Neuronal stem cell (in vitro differentiated cells): ENCODE measurements around the gene DPM3.
"Not testable (repeated sequence)": the region's sequence is repeated elsewhere in the genome, so short reads cannot be mapped to it uniquely, and the experiment has no call there.

Experiments used
- DNase-seq: peaks from one replicate; pipeline ENCODE4 v3.0.0-alpha.2; 2013; ENCODE audit warnings: low spot score
- H2AFZ ChIP-seq: one replicate; pipeline ENCODE4 v1.6.1; 2013; ENCODE audit warnings: mild to moderate bottlenecking, low read length, inconsistent platforms
- H2AK5ac ChIP-seq: 2 replicates; pipeline ENCODE4 v1.6.1; 2013; ENCODE audit warnings: low read depth, mild to moderate bottlenecking, inconsistent platforms, low read length, moderate library complexity, mixed read lengths
- H2BK120ac ChIP-seq: 2 replicates; pipeline ENCODE4 v1.6.1; 2013; ENCODE audit warnings: low read depth, mild to moderate bottlenecking, inconsistent platforms, low read length, moderate library complexity, mixed read lengths
- H2BK12ac ChIP-seq: one replicate; pipeline ENCODE4 v1.6.1; 2013; ENCODE audit warnings: low read length, inconsistent platforms
- H2BK15ac ChIP-seq: 2 replicates; pipeline ENCODE4 v1.6.1; 2013; ENCODE audit warnings: mild to moderate bottlenecking, low read length, inconsistent platforms, mixed read lengths
- H2BK5ac ChIP-seq: one replicate; pipeline ENCODE4 v1.6.1; 2013; ENCODE audit warnings: inconsistent platforms, mild to moderate bottlenecking, low read length, moderate library complexity
- H3K14ac ChIP-seq: one replicate; pipeline ENCODE4 v1.6.1; 2013; ENCODE audit warnings: low read length, inconsistent platforms
- H3K18ac ChIP-seq: 2 replicates; pipeline ENCODE4 v1.6.1; 2013; ENCODE audit warnings: low read length, inconsistent platforms
- H3K23ac ChIP-seq: 2 replicates; pipeline ENCODE4 v1.6.1; 2013; ENCODE audit warnings: low read depth, mild to moderate bottlenecking, mixed read lengths, low read length, inconsistent platforms; ENCODE audit not compliant: poor library complexity
- H3K27ac ChIP-seq: replicated peaks from 3 replicates; pipeline ENCODE4 v1.5.1; 2013; ENCODE audit warnings: low read length, inconsistent platforms
- H3K27me3 ChIP-seq, 3 experiments: 2 replicates each; pipeline ENCODE4 v1.6.1; 2013; ENCODE audit warnings: low read length in 3 of 3, mild to moderate bottlenecking in 2 of 3, inconsistent platforms in 1 of 3, low read depth in 1 of 3, mixed read lengths in 1 of 3, moderate library complexity in 1 of 3; ENCODE audit not compliant: control insufficient read depth in 3 of 3, insufficient read depth in 3 of 3
- H3K36me3 ChIP-seq, 2 donors: replicated peaks in 1 of 2; 2 replicates each; pipeline ENCODE4 v1.6.1; 2013; ENCODE audit warnings: low read length in 2 of 2; ENCODE audit not compliant: control insufficient read depth in 2 of 2, insufficient read depth in 2 of 2
- H3K4ac ChIP-seq: 2 replicates; pipeline ENCODE4 v1.6.1; 2013; ENCODE audit warnings: inconsistent platforms, mild to moderate bottlenecking, low read length, moderate library complexity
- H3K4me1 ChIP-seq, 2 donors: 1 replicate in 1 of 2; 2 replicates in 1 of 2; pipeline ENCODE4 v1.6.1; 2013; ENCODE audit warnings: low read length in 2 of 2, low read depth in 1 of 2; ENCODE audit not compliant: control insufficient read depth in 2 of 2, insufficient read depth in 1 of 2
- H3K4me2 ChIP-seq: one replicate; pipeline ENCODE4 v1.6.1; 2013; ENCODE audit warnings: mild to moderate bottlenecking, low read length, inconsistent platforms; ENCODE audit not compliant: insufficient read depth, poor library complexity, severe bottlenecking
- H3K4me3 ChIP-seq, 2 donors: 2 replicates each; pipeline ENCODE4 v1.5.1; 2013; ENCODE audit warnings: low read length in 2 of 2, mild to moderate bottlenecking in 2 of 2, inconsistent platforms in 1 of 2, moderate library complexity in 1 of 2
- H3K79me1 ChIP-seq: one replicate; pipeline ENCODE4 v1.6.1; 2013; ENCODE audit warnings: low read depth, mild to moderate bottlenecking, inconsistent platforms, low read length, moderate library complexity
- H3K9ac ChIP-seq: one replicate; pipeline ENCODE4 v1.6.1; 2013; ENCODE audit warnings: mild to moderate bottlenecking, low read depth, low read length, inconsistent platforms; ENCODE audit not compliant: poor library complexity
- H3K9me3 ChIP-seq, 2 donors: replicated peaks in 1 of 2; 2 replicates each; pipeline versions ENCODE3 to v1.6.1; 2013; ENCODE audit warnings: low read length in 2 of 2, mild to moderate bottlenecking in 2 of 2, inconsistent platforms in 1 of 2, low read depth in 1 of 2, mixed read lengths in 1 of 2, moderate library complexity in 1 of 2; ENCODE audit not compliant: control insufficient read depth in 2 of 2, insufficient read depth in 1 of 2
- H4K8ac ChIP-seq: one replicate; pipeline ENCODE4 v1.6.1; 2013; ENCODE audit warnings: low read depth, mild to moderate bottlenecking, inconsistent platforms, low read length, moderate library complexity
- H4K91ac ChIP-seq: one replicate; pipeline ENCODE4 v1.6.1; 2013; ENCODE audit warnings: low read length, low read depth, mild to moderate bottlenecking, inconsistent platforms; ENCODE audit not compliant: poor library complexity
- WGBS, 2 donors: extraction: QIAGEN DNeasy Blood & Tissue Kit; methylation state at CpG; one replicate each; pipeline ENCODE4 v1.1.7; 2013; ENCODE audit warnings: missing lambda C conversion rate in 2 of 2, mixed read lengths in 1 of 2; ENCODE audit not compliant: insufficient read length in 2 of 2, insufficient replicate concordance in 1 of 2; ENCODE audit errors: extremely low coverage in 2 of 2; 5-methylcytosine and 5-hydroxymethylcytosine counted together

Gene DPM3

GRCh38 chr1:155122308-155122707 lies 18.0 kb downstream of the DPM3 start:
- Histone ChIP-seq H3K9me3 (no peaks in the 10 kb centered on the region), H3K9ac (no peak overlapping the region), H3K4me3 (no peak overlapping the region), H3K4ac (no peak overlapping the region), H2BK120ac (no peak overlapping the region), H3K36me3 (no peaks in the 10 kb centered on the region), H2BK12ac (no peak overlapping the region), H2BK5ac (no peak overlapping the region), H4K8ac (no peak overlapping the region), H3K27ac (no peak overlapping the region), H3K4me2 (no peak overlapping the region), H3K79me1 (no peaks in the 10 kb centered on the region), H3K14ac (no peak overlapping the region), H2AFZ (no peak overlapping the region), H3K27me3 (peaks cover 7 to 86% (median 31%) of the 10 kb centered on the region in 3 experiments), H3K23ac (no peak overlapping the region), H3K18ac (no peak overlapping the region), H2AK5ac (no peak overlapping the region), H4K91ac (no peak overlapping the region), H2BK15ac (no peak overlapping the region), H3K4me1 (peaks cover 15 to 19% of the 10 kb centered on the region in 2 donors)
- DNase-seq = no peak
- WGBS, 2 donors = no CpG with 5 or more reads among the region's 2 CpGs

GRCh38 chr1:155121249-155121648 lies 19.1 kb downstream of the DPM3 start:
- Histone ChIP-seq H2BK5ac (no peak overlapping the region), H3K27me3 (peaks cover 6 to 82% (median 20%) of the 10 kb centered on the region in 3 experiments), H3K14ac (no peak overlapping the region), H3K4me3 (no peak overlapping the region), H3K9ac (no peak overlapping the region), H3K4ac (no peak overlapping the region), H2BK12ac (no peak overlapping the region), H3K4me2 (no peak overlapping the region), H4K91ac (no peak overlapping the region), H3K36me3 (no peaks in the 10 kb centered on the region), H3K27ac (no peak overlapping the region), H3K18ac (no peak overlapping the region), H3K4me1 (peaks cover 6 to 10% of the 10 kb centered on the region in 2 donors), H3K79me1 (no peaks in the 10 kb centered on the region), H4K8ac (no peak overlapping the region), H2AK5ac (no peak overlapping the region), H3K23ac (no peak overlapping the region), H2AFZ (no peak overlapping the region), H2BK15ac (no peak overlapping the region), H2BK120ac (no peak overlapping the region), H3K9me3 (no peaks in the 10 kb centered on the region)
- WGBS, 2 donors = no CpG with 5 or more reads among the region's 2 CpGs
- no peak for DNase-seq

GRCh38 chr1:155120253-155120652 lies 20.1 kb downstream of the DPM3 start:
- H2BK120ac ChIP-seq = no peak overlapping the region
- H2BK12ac ChIP-seq = no peak overlapping the region
- no peak overlapping the region for H2BK5ac ChIP-seq
- no peaks in the 10 kb centered on the region for H3K79me1 ChIP-seq
- DNase-seq = no peak
- no peak overlapping the region for H4K8ac ChIP-seq
- H3K36me3 ChIP-seq = no peaks in the 10 kb centered on the region
- no CpG with 5 or more reads among the region's 6 CpGs for WGBS, 2 donors
- no peak overlapping the region for H3K14ac ChIP-seq
- H3K18ac ChIP-seq = no peak overlapping the region
- no peak overlapping the region for H3K9ac ChIP-seq
- no peak overlapping the region for H3K4me3 ChIP-seq
- H3K27me3 ChIP-seq = peaks cover 0 to 81% (median 10%) of the 10 kb centered on the region in 3 experiments
- H3K4me2 ChIP-seq = no peak overlapping the region
- H3K4ac ChIP-seq = no peak overlapping the region
- H3K27ac ChIP-seq = no peak overlapping the region
- no peak overlapping the region for H4K91ac ChIP-seq
- no peak overlapping the region for H3K23ac ChIP-seq
- no peaks in the 10 kb centered on the region for H3K9me3 ChIP-seq
- H3K4me1 ChIP-seq = peaks cover 0 to 4% of the 10 kb centered on the region in 2 donors
- H2BK15ac ChIP-seq = no peak overlapping the region
- H2AFZ ChIP-seq = no peak overlapping the region
- H2AK5ac ChIP-seq = no peak overlapping the region

DNA sequence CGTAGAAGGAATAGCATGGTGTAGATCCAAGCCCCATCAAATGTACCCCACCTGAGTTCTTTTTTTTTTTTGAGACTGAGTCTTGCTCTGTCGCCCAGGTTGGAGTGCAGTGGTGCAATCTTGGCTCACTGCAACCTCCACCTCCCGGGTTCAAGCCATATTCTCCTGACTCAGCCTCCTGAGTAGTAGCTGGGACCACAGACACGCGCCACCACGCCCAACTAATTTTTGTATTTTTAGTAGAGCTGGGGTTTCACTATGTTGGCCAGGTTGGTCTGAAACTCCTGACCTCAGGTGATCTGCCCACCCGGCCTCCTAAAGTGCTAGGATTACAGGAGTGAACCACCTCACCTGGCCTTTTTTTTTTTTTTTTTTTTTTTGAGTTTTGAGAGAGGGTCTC lies 22.2 kb downstream of the DPM3 start:
- not testable (repeated sequence) for H2AK5ac ChIP-seq, H2BK15ac ChIP-seq, H2BK120ac ChIP-seq, H2BK5ac ChIP-seq, H4K91ac ChIP-seq, H3K4me3 ChIP-seq, H3K36me3 ChIP-seq, H3K4me2 ChIP-seq, H3K4ac ChIP-seq, H3K4me1 ChIP-seq, H3K27ac ChIP-seq, H3K9ac ChIP-seq, H3K14ac ChIP-seq, DNase-seq, H3K9me3 ChIP-seq, H3K18ac ChIP-seq, H3K23ac ChIP-seq, H3K79me1 ChIP-seq, H2AFZ ChIP-seq, H2BK12ac ChIP-seq, H4K8ac ChIP-seq
- H3K27me3 ChIP-seq = peaks cover 0 to 73% (median 2%) of the 10 kb centered on the region in 3 experiments
- no CpG with 5 or more reads among the region's 7 CpGs for WGBS, 2 donors
